ENCODE results near the gene NKAPD1. TPM values are rescaled to one million over a fixed set of nuclear protein-coding genes. Genes with fewer than 3 reads are reported as not detected.

NKAPD1 gene
- total RNA-seq, 2 donors from 2014 or later: 10.2 to 21.0 TPM

- peaks cover 27% of the 10 kb centered on the region for H3K36me3 ChIP-seq
- no peaks in the 10 kb centered on the region for H3K9me3 ChIP-seq
- H3K27me3 ChIP-seq (replicated peaks; ENCODE audit: insufficient read depth): no peaks in the 10 kb centered on the region
- TF ChIP-seq CTCF (IDR thresholded peaks at IDR 0.05): no peak
- ATAC-seq (ENCODE audit: insufficient number of reproducible peaks, low FRiP score, low read depth): no peak
- no peak for DNase-seq (ENCODE audit: low spot score)
- peaks cover 9 to 11% of the 10 kb centered on the region in 2 donors for H3K4me1 ChIP-seq (ENCODE audit: control insufficient read depth in 1 of 2, low read depth in 2 of 2)
- H3K4me3 ChIP-seq: no peak overlapping the region
- no peak overlapping the region for H3K27ac ChIP-seq
Measured at GRCh38 chr11:112049777-112050176, 24.3 kb upstream of the NKAPD1 start.

- Histone ChIP-seq H3K4me3 (no peak overlapping the region), H3K4me1 (ENCODE audit: control insufficient read depth in 1 of 2, low read depth in 2 of 2) (peaks cover 9 to 11% of the 10 kb centered on the region in 2 donors), H3K27ac (no peak overlapping the region), H3K9me3 (no peaks in the 10 kb centered on the region), H3K27me3 (replicated peaks; ENCODE audit: insufficient read depth) (no peaks in the 10 kb centered on the region), H3K36me3 (peaks cover 24% of the 10 kb centered on the region)
- ATAC-seq (ENCODE audit: insufficient number of reproducible peaks, low FRiP score, low read depth): no peak
- TF ChIP-seq CTCF (IDR thresholded peaks at IDR 0.05): no peak
- DNase-seq (ENCODE audit: low spot score): no peak
Measured at GRCh38 chr11:112050721-112051120, 23.4 kb upstream of the NKAPD1 start.

GRCh38 chr11:112051768-112052167 lies 22.3 kb upstream of the NKAPD1 start:
- no peak for TF ChIP-seq CTCF (IDR thresholded peaks at IDR 0.05)
- no peak overlapping the region for H3K4me3 ChIP-seq
- DNase-seq (ENCODE audit: low spot score) (no peak), ATAC-seq (ENCODE audit: insufficient number of reproducible peaks, low FRiP score, low read depth) (no peak)
- H3K36me3 ChIP-seq: peaks cover 24% of the 10 kb centered on the region
- H3K4me1 ChIP-seq (ENCODE audit: control insufficient read depth in 1 of 2, low read depth in 2 of 2): peaks cover 9 to 11% of the 10 kb centered on the region in 2 donors
- no peaks in the 10 kb centered on the region for H3K27me3 ChIP-seq (replicated peaks; ENCODE audit: insufficient read depth)
- H3K27ac ChIP-seq: no peak overlapping the region
- no peaks in the 10 kb centered on the region for H3K9me3 ChIP-seq

DNA sequence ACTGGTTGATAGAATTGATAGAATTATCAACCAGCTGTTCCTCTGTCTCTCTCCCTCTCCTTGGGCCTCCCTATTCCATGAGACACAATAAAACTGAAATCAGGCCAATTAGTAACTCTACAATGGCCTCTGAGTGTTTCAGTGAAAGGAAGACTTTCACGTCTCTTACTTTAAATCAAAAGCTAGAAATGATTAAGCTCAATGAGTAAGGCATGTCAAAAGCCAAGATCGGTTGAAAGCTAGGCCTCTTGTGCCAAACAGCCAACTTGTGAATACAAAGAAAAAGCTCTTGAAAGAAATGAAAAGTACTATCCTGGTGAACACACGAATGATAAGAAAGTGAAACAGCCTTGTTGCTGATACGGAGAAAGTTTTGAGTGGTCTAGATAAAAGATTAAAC lies 16.9 kb upstream of the NKAPD1 start:
- DNase-seq (ENCODE audit: low spot score) (no peak), ATAC-seq (ENCODE audit: insufficient number of reproducible peaks, low FRiP score, low read depth) (no peak)
- Histone ChIP-seq H3K4me3 (no peak overlapping the region), H3K27me3 (replicated peaks; ENCODE audit: insufficient read depth) (no peaks in the 10 kb centered on the region), H3K36me3 (peaks cover 32% of the 10 kb centered on the region), H3K4me1 (ENCODE audit: control insufficient read depth in 1 of 2, low read depth in 2 of 2) (no peaks in the 10 kb centered on the region), H3K27ac (no peak overlapping the region), H3K9me3 (no peaks in the 10 kb centered on the region)
- TF ChIP-seq CTCF (IDR thresholded peaks at IDR 0.05): no peak

DNA sequence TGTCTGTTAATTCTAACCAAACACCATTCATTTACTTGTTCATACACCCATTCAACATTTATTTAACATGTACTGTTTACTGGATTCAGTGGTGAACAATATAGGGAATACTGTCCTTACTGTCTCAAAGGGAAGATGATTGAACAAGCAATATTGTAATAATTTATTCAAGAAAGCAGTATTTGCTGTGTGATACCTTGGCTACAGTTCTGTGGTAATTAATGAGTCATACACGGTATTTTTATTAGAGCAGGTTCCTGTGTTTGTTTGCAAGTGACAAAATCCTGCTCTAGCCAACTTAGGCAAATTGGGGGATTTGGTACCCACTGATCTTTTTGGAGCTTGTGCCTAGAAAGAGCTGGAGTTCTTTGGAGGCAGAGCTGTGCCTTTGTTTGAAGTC lies 16.0 kb upstream of the NKAPD1 start:
- H3K9me3 ChIP-seq: no peaks in the 10 kb centered on the region
- no peak for TF ChIP-seq CTCF (IDR thresholded peaks at IDR 0.05)
- DNase-seq (ENCODE audit: low spot score) (no peak), ATAC-seq (ENCODE audit: insufficient number of reproducible peaks, low FRiP score, low read depth) (no peak)
- H3K4me1 ChIP-seq (ENCODE audit: control insufficient read depth in 1 of 2, low read depth in 2 of 2): no peaks in the 10 kb centered on the region
- no peaks in the 10 kb centered on the region for H3K27me3 ChIP-seq (replicated peaks; ENCODE audit: insufficient read depth)
- peaks cover 25% of the 10 kb centered on the region for H3K36me3 ChIP-seq
- H3K4me3 ChIP-seq: no peak overlapping the region
- no peak overlapping the region for H3K27ac ChIP-seq

Data from thoracic aorta (tissue), 2 donors.